ENCODE measurements around the gene CDK14.

- TF ChIP-seq CTCF (conservative IDR thresholded peaks at IDR 0.05) (no peak), EZH2 (IDR thresholded peaks at IDR 0.05; ENCODE audit: low read depth) (no peak)
These were observed 342.2 kb downstream of the CDK14 start for GRCh38 chr7:90938371-90938770.
